B cell (primary cell): ENCODE data around the gene RFX2. TPM values are rescaled to one million over a fixed set of nuclear protein-coding genes. Genes with fewer than 3 reads are reported as not detected.

Source experiments
- ATAC-seq: fragments of 200-7000 bp; cut with Tn5 transposase; one replicate; pipeline ENCODE4 v1.10.0; 2021; ENCODE audit warnings: low read depth, mild to moderate bottlenecking, moderate number of reproducible peaks, moderate library complexity
- CTCF ChIA-PET: fragments of 350-600 bp; sonication (Branson Sonifier 250); formaldehyde crosslinking; loops from one replicate; lab custom pipeline; 2021; ENCODE audit warnings: antibody characterized with exemption, inconsistent platforms; lab: Charles Lee
- POLR2A ChIA-PET: fragments of 350-600 bp; sonication (Branson Sonifier 250); formaldehyde crosslinking; loops from one replicate; lab custom pipeline; 2021; ENCODE audit warnings: antibody characterized with exemption; lab: Charles Lee
- DNase-seq: peaks from one replicate; pipeline ENCODE4 v3.0.0; 2013
- H2AFZ ChIP-seq: 2 replicates; pipeline ENCODE4 v1.6.1; 2012; ENCODE audit warnings: mild to moderate bottlenecking, low read depth, low read length; ENCODE audit not compliant: insufficient read depth, poor library complexity, severe bottlenecking
- H3K27ac ChIP-seq, 2 donors: 1 replicate in 1 of 2; 2 replicates in 1 of 2; pipeline ENCODE4 v1.5.1; 2012 to 2013; ENCODE audit warnings: low read length in 2 of 2, mild to moderate bottlenecking in 2 of 2, moderate library complexity in 1 of 2
- H3K27me3 ChIP-seq, 4 experiments: fragments of 200-600 bp in 1 of 4; sonication (generic) in 1 of 4; replicated peaks in 1 of 4; 1 replicate in 2 of 4; 2 replicates in 2 of 4; pipeline versions ENCODE4 v1.6.1 to v1.7.0; 2013 to 2016; ENCODE audit warnings: low read length in 3 of 4, mild to moderate bottlenecking in 2 of 4, mixed read lengths in 1 of 4, moderate library complexity in 1 of 4; ENCODE audit not compliant: insufficient read depth in 4 of 4, control insufficient read depth in 3 of 4; ENCODE audit errors: control extremely low read depth in 1 of 4
- H3K36me3 ChIP-seq, 2 experiments: replicated peaks in 1 of 2; 1 replicate in 1 of 2; 2 replicates in 1 of 2; pipeline versions ENCODE4 v1.6.1 to v1.7.1; 2013; ENCODE audit warnings: low read length in 1 of 2; ENCODE audit not compliant: insufficient read depth in 2 of 2, control insufficient read depth in 1 of 2; ENCODE audit errors: control extremely low read depth in 1 of 2, extremely low read depth in 1 of 2
- H3K4me1 ChIP-seq, 2 donors: fragments of 200-600 bp in 1 of 2; sonication (generic) in 1 of 2; 1 replicate in 1 of 2; 2 replicates in 1 of 2; pipeline versions ENCODE4 v1.5.1 to v1.6.1; 2013 to 2017; ENCODE audit warnings: low read length in 2 of 2; ENCODE audit not compliant: control insufficient read depth in 2 of 2, insufficient read depth in 2 of 2
- H3K4me2 ChIP-seq: replicated peaks from 2 replicates; pipeline ENCODE3; 2012; ENCODE audit warnings: mild to moderate bottlenecking, low read depth, low read length; ENCODE audit not compliant: poor library complexity, severe bottlenecking
- H3K4me3 ChIP-seq, 5 experiments: fragments of 200-600 bp in 1 of 5; sonication (generic) in 1 of 5; 1 replicate in 3 of 5; 2 replicates in 2 of 5; pipeline versions ENCODE4 v1.5.1 to v1.7.0; 2011 to 2016; ENCODE audit warnings: low read length in 4 of 5, mild to moderate bottlenecking in 4 of 5, low read depth in 2 of 5, control low read depth in 1 of 5, moderate library complexity in 1 of 5; ENCODE audit not compliant: insufficient read depth in 1 of 5; ENCODE audit errors: control extremely low read depth in 1 of 5, extremely low read depth in 1 of 5
- H3K79me2 ChIP-seq: fragments of 200-600 bp; sonication (generic); one replicate; pipeline ENCODE4 v1.6.0; 2016; ENCODE audit warnings: low read length; ENCODE audit not compliant: control insufficient read depth, insufficient read depth
- H3K9ac ChIP-seq: fragments of 200-600 bp; sonication (generic); 2 replicates; pipeline ENCODE4 v1.6.1; 2017; ENCODE audit warnings: mild to moderate bottlenecking, low read length, moderate library complexity
- H3K9me3 ChIP-seq, 3 donors: one replicate each; pipeline versions ENCODE4 v1.6.1 to v1.7.1; 2013; ENCODE audit warnings: low read length in 2 of 3; ENCODE audit not compliant: control insufficient read depth in 2 of 3, insufficient read depth in 1 of 3; ENCODE audit errors: control extremely low read depth in 1 of 3
- H4K20me1 ChIP-seq: 2 replicates; pipeline ENCODE4 v1.6.0; 2012; ENCODE audit warnings: mild to moderate bottlenecking, low read length; ENCODE audit not compliant: insufficient read depth, control insufficient read depth, poor library complexity, severe bottlenecking
- H3K27ac Mint-ChIP-seq: one replicate; pipeline ENCODE4 v1.8.0; 2021; ENCODE audit warnings: mixed read lengths
- H3K27me3 Mint-ChIP-seq: one replicate; pipeline ENCODE4 v1.8.0; 2021; ENCODE audit warnings: mixed read lengths
- H3K4me1 Mint-ChIP-seq: one replicate; pipeline ENCODE4 v1.8.0; 2021; ENCODE audit warnings: mixed read lengths
- H3K4me3 Mint-ChIP-seq: one replicate; pipeline ENCODE4 v1.8.0; 2021; ENCODE audit warnings: mixed read lengths
- H3K9me3 Mint-ChIP-seq: one replicate; pipeline ENCODE4 v1.8.0; 2022; ENCODE audit warnings: mixed read lengths; ENCODE audit not compliant: insufficient read depth
- CTCF ChIP-seq: fragments of 200-600 bp; IDR thresholded peaks from one replicate; pipeline ENCODE4 v1.8.0; 2022; ENCODE audit warnings: antibody characterized with exemption, mild to moderate bottlenecking
- EZH2 ChIP-seq: IDR thresholded peaks from 2 replicates; pipeline ENCODE4 v1.6.1; 2012; ENCODE audit warnings: borderline replicate concordance, low read depth, mild to moderate bottlenecking, moderate library complexity, low read length; ENCODE audit not compliant: insufficient read depth, poor library complexity, severe bottlenecking
- WGBS: methylation state at CpG from one replicate; pipeline ENCODE4 v1.1.5; 2013; ENCODE audit warnings: missing lambda C conversion rate; ENCODE audit not compliant: insufficient coverage; 5-methylcytosine and 5-hydroxymethylcytosine counted together
- intact Hi-C: fragments of 100-400 bp; cut with micrococcal nuclease; formaldehyde crosslinking; loops from one replicate; pipeline ENCODE4 v1.10.0; 2022
- polyA plus RNA-seq: library from polyadenylated mRNA; depleted of rRNA; stranded (reverse); fragments of >200 nt; gene quantifications from 2 replicates; pipeline ENCODE4 v1.2.3, GENCODE V29; 2012
- total RNA-seq, 2 donors: library from RNA; stranded (reverse); fragments of 120-200 nt in 1 of 2; gene quantifications; 1 replicate in 1 of 2; 2 replicates in 1 of 2; pipeline versions ENCODE4 v1.2.3 to v1.2.4, GENCODE V29; 2013 to 2022

RFX2 gene
- total and polyA plus RNA-seq, 2 donors (not counting 1 experiment from before 2014, with no cell fraction given), result 7.1 to 8.6 TPM

DNA sequence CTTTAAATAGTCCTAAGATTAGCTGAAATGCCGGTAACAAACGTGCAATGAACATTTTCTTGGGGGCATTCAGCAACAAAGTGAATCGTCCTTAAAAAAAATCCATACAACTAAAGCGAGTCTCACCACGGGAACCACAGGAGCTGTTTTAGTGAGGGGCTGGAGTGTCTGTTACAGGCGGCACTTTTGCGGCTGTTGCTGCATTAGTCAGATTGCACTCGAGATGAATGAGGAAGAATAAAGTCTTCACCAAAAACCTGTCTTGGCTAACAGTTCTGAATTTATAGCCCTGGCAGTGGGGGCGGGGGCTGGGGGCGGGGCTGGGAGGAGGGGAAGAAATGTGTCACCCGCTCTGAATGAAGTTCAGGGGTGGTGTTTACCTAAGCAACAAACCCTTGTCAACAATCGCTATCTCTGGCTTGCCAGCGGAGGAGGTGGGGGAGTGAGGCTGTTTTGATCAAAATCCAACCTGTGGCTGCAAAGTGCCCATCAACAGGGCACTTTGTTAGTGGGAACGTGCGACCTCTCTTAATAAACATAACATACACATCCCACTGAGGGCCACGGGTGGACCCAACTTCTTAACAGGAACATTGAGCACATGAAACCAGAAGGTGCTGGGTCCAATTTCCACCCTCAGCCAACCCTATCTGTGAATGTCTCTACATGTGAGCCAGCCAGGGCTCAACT is 44.5 kb downstream of the RFX2 start:
- Histone ChIP-seq H3K9ac (no peak overlapping the region), H3K4me2 (no peak overlapping the region), H3K4me1 (peaks cover 3% of the 10 kb centered on the region in 2 donors), H4K20me1 (no peaks in the 10 kb centered on the region), H3K36me3 (no peaks in the 10 kb centered on the region), H3K4me3 (no peak overlapping the region), H3K27me3 (peaks cover 0 to 21% (median 2%) of the 10 kb centered on the region in 4 experiments), H3K79me2 (no peaks in the 10 kb centered on the region), H3K9me3 (no peaks in the 10 kb centered on the region), H2AFZ (no peak overlapping the region), H3K27ac (no peak overlapping the region)
- DNase-seq (no peak), ATAC-seq (peak; percentile 11)
- no peak overlapping the region for H3K4me3 Mint-ChIP-seq
- H3K9me3 Mint-ChIP-seq, result no peaks in the 10 kb centered on the region
- H3K27ac Mint-ChIP-seq, result no peak overlapping the region
- 53% methylated on average over 3 of the region's 16 CpGs for WGBS
- intact Hi-C loops, result no loop called here
- ChIA-PET CTCF (interaction anchor here (0.8 kb wide), 1 partner anchor 57 kb away, joined by 3 read pairs; no protein-coding TSS in a partner anchor), POLR2A (no interaction called here)
- no peak for TF ChIP-seq EZH2
- TF ChIP-seq CTCF, result no peak
- H3K4me1 Mint-ChIP-seq, result peaks cover 10% of the 10 kb centered on the region
- H3K27me3 Mint-ChIP-seq, result peaks cover 28% of the 10 kb centered on the region

GRCh38 chr19:6064336-6065073 is 45.8 kb downstream of the RFX2 start:
- Histone ChIP-seq H3K36me3 (no peaks in the 10 kb centered on the region), H3K4me3 (no peak overlapping the region), H3K9ac (no peak overlapping the region), H3K4me2 (no peak overlapping the region), H3K27ac (no peak overlapping the region), H3K4me1 (peaks cover 3% of the 10 kb centered on the region in 2 donors), H3K79me2 (no peaks in the 10 kb centered on the region), H4K20me1 (no peaks in the 10 kb centered on the region), H3K27me3 (peaks cover 0 to 21% (median 2%) of the 10 kb centered on the region in 4 experiments), H2AFZ (no peak overlapping the region), H3K9me3 (no peaks in the 10 kb centered on the region)
- H3K4me1 Mint-ChIP-seq, result peaks cover 10% of the 10 kb centered on the region
- 97% methylated on average over 5 of the region's 8 CpGs for WGBS
- no peak for TF ChIP-seq EZH2
- no peak for TF ChIP-seq CTCF
- intact Hi-C loops, result no loop called here
- CTCF ChIA-PET, result interaction anchor here (1.1 to 1.3 kb wide), 2 partner anchors 14 to 16 kb away, joined by 3 to 4 read pairs; no protein-coding TSS in a partner anchor
- no peak overlapping the region for H3K4me3 Mint-ChIP-seq
- H3K27me3 Mint-ChIP-seq, result peaks cover 28% of the 10 kb centered on the region
- no peak for DNase-seq
- H3K27ac Mint-ChIP-seq, result no peak overlapping the region
- no peak for ATAC-seq
- POLR2A ChIA-PET, result no interaction called here
- H3K9me3 Mint-ChIP-seq, result no peaks in the 10 kb centered on the region
